Inflammatory macrophage treated with lipopolysaccharide for 1 hour (primary cell): Measurements from ENCODE around the gene DGLUCY.
A peak's percentile ranks its signal among the peaks of the same experiment; 100 is the strongest.
"Not testable (repeated sequence)": the region's sequence is repeated elsewhere in the genome, so short reads cannot be mapped to it uniquely, and the experiment has no call there.

Experiments used
- DNase-seq, 2 donors: peaks; one replicate each; pipeline ENCODE4 v3.0.0-alpha.2; 2020 to 2022

The DGLUCY gene

DNA sequence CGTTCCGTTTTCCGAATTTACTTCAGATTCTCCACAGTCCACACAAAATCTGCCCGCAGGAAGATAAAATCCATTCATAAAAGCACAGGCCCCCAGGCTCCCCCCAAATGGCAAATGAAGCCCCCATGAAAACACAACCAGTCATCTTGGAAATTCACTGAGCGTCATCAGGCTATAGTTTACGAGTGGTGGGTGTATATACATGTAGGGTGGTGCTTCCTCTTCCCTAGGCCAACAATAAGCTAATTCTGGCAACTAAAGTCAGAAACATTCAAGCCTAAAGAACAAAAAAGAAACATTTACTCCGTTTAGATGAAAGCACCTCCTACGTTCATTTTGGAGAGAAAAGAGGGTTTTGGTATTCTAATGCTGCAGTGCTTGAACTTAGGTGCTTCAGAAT lies 124.8 kb downstream of the DGLUCY start:
- DNase-seq: peak; percentile 54 to 67

DNA sequence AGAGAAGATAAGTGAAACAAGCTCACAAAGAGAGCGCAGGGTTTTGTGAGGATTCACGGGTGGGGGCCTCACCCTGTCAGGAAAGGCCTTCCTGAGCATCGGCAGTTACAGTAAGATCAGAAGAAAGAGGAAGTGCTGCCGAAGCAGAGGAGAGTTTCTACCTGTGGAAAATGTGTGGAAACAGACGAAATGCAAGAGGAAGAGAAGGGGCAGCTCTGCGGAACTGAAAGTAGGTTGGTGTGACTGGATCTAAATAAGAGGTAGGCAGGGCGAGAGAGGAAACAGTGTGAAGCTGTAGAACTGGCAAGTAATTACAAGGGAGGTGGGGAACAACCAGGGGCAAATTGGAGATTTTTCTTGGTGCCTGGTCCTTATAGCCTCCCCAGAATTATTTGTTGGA lies 128.0 kb downstream of the DGLUCY start:
- peak; percentile 45 to 59 for DNase-seq

DNA sequence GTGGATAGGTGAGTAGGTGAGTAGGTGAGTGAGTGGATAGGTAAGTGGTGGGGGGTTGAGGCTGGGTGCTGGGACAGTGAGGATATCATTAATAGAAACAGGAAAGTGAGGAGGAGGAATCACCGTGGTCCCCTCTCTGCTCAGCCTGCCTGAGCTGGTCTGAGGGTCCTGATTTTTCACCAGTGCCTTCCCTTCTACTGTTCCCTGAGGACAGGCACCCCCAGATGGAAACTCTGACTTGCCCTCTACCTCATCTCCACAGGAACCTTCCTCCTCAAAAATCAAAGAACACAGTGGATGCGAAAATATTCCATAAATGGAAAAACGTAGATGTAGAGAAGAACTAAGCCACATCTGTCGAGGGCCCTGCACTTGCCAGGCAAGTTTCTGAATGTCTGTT lies 128.8 kb downstream of the DGLUCY start:
- DNase-seq: no peak

DNA sequence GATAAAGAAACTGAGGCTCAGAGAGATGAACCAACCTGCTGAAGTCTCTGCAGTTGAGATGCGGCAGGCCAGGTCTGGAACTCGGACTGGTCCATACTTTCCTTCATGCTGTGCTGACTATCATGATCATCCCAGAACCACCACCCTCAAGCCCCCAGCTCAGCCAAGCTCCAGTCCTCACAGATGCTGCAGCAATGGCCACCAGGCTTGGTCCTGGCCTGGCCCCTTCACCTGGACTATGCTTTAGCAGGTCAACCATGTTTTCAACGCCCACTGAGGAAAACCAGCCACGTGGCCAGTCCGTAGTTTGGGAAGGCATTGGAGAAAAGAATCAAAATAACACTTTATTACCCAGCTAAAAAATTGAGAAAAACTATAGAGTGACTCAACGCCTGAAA lies 129.2 kb downstream of the DGLUCY start:
- DNase-seq: no peak

DNA sequence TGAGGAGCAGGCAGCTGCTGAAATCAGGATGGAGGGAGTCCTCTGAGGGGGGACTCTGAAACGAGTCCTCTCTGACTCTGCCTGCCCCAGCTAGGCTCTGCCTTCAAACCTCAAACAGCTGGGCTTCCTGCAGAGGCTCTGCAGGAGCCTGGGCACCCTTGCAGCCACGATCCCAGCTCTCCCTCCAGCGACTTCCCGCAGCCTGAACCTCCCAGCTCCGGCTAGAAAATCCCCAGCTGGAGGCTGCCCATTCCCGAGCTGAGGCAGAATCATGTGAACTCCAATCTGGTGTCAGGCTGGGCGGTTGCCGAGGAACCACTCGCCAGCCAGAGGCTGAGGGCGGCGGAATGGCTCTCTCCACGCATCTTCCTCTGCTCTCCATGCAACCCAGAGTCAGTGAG lies 130.6 kb downstream of the DGLUCY start, which contains the start of gene GPR68:
GPR68 (minus strand) TSS at position 204 of the 401 bp plus-strand sequence. CDS start 9,654 bp downstream, outside the sequence.
- DNase-seq: peak; percentile 55 to 83

DNA sequence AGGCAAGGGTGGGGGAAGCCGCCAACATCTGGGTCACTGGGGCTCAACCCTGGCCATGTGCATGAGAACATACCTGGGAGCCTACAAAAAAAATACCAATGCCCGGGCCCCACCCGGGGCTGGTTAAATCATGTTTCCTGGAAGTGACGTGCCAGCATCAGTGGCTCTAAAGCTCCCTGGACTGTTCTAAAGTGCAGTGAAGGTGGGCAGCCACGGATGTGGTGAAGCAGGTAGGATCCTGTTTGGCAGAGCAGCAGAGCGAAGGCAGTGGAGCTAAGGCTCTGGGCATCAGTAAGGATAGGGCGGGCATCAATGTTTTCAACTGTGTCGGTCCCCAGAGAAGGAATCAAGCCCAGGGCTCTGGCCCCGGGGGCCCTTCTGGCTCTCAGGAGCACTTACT lies 131.2 kb downstream of the DGLUCY start:
- DNase-seq: no peak

DNA sequence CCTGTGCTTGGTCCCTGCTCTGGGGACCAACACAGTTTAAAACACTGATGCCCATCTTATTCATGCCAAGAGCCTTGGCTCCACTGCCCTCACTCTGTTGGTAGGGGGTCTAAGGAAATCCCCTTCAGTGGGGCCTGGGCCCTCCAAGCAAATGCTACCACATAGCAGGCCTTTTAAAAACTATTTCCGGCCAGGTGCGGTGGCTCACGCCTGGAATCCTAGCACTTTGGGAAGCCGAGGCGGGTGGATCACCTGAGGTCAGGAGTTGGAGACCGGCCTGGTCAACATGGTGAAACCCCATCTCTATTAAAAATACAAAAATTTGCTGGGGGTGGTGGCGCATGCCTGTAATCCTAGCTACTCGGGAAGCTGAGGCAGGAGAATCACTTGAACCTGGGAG lies 131.7 kb downstream of the DGLUCY start:
- DNase-seq: not testable (repeated sequence)

DNA sequence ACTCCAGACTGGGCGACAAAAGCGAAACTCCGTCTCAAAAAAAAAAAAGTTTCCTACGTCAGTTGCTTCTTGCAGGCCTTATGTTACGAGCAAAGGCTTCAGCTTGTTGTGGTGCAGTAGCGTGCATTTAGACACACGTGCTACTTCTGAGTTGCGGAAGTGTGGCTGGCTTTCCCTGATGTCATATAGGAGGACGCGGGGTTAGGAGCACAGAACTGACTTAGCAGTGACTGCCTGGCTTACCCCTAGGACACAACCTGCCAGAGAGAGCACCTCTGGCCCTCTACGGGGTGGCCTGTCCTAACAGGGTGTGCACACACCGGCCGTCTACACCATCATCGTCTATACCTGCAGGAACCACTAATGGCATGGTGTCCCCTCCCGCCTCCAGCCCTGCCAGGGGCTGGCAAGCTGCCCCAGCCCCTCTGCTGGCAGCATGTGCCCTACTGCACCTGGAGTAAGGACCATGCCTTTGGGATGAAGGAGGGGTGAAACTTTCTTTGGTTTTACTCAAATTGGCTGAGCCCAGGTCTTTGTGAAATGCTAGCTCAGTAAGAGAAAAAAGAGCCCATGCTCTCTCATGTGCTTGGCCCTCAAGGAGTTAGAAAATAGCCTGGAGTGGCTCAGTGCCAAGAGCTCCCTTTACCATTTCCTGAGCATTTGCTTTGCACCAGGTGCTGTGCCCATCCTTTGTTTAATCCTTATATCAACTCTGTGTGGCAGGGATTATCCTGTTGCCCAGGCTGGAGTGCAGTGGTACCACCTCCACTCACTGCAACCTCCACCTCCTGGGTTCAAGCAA lies 132.4 kb downstream of the DGLUCY start:
- no peak for DNase-seq

DNA sequence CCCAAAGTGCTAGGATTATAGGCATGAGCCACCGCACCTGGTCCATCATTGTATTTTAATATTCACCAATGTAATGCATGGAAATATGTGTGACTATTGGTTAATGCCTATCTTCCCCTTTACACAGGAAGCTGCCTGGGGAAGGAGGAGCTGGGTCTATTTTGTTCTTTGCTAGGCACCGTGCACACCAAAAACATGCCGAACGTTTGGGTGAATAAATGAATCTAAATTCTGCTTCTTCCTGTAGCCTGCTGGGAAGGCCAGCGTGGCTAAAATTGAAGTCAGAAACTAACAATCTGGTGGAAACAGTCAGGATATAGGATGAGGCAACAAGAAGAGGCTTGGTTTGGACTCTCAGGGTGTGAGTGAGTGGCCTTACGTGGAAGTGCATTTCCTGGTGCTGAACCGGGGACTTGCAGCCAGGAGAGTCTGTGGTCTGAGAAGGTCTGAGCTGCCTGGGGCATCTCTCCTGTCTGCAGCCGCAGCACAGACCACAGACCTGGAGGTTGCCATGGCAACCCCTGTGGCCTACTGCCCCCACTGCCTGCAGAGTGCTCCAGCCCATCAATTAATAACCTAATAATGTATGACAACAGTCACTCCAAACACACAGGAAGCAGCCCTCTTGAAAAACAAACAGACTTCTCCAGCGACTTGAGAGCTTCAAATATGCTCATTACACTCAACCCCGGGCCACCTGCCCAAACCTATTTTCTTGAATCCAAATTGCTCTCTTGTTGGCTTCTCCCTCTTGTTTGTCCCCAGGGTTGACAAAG lies 136.2 kb downstream of the DGLUCY start:
- peak; percentile 37 to 40 for DNase-seq

DNA sequence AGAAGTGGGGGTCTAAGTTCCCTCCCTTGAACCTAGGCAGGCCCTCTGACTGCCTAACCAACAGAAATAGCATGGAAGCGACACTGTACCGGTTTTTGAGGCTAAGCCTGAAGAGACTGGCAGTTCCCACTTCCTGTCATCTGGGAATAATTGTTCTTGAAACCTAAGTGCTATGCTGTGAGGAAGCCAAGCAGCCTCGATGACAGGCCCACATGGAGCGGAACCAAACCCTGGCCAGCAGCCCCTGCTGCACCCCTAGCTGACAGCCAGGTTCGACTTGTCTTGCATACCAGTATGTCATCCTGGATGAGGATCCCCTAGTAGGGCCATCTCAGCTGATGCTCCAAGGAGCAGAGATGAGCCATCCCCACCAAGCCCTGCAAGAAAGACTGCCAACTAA lies 137.0 kb downstream of the DGLUCY start:
- no peak for DNase-seq

DNA sequence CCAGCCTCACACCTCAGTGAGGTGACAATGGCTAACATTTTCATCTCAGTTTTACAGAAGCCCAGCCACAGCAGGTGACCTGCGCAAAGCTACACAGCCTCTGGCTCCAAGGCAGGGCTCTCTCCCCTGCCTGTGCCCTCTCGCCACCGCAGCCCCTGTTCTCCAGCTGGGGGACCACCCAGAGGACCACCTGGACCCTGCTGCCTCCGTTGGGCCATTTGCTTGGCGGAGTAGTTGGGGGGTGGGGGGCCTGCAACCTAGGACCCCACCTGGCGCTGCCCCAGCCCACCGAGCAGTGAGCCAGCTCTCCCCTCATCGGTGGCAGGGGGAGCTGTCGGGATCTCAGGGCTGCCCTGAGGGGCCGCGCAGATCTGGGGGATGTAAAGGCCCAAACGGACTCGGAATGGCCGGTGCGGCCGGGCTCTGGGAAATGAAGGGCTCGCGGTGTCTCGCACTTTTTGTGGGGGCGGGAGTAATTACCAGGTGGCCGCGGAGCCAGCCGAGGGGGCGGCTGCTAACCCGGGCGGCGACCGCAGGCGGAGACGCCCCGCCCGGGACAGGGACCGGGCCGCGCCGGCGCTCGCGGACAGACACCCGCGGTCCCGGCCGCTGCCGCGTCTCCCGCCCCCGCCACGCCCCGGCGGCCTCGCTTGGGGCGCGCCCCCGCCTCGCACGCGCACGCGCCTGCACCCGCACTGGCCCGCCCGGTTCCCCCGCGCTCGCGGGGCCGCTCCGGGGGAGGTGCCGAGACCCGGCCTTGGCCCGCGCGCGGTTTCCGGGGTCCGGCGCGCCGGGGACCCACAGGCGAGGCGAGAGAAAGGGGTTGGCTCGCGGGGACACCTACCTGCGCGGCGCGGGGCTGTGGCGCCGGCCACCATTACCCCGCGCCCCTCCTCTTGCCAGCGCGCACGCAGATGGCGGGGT lies 139.3 kb downstream of the DGLUCY start:
- peak in 1 of 2 donors; percentile 11 for DNase-seq

DNA sequence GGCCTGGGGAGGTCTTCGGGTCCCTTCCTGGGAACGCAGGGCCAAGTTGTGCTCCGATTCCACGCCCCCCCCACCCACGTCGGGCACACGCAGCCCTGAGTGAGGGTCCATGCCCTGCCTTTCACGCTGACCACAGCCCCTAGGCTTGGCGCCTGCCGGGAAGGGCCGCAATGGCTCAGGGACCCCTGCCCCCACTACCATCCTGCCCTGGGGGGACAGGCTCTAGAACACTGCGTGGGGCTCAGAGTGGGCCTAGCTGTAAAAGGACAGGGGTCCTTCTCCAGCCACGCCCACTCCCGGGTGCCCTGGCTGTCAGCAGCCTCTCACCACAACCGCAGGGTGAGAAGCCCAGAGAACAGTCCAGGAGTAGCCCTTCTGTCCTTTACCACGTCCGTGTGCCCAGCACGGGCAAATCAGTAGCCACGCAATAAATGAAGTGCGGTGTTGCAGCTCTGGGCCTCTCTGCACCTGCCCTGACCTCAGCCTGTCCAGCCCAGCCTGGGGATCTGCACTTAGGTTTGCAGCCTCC lies 140.0 kb downstream of the DGLUCY start:
- DNase-seq: no peak

DNA sequence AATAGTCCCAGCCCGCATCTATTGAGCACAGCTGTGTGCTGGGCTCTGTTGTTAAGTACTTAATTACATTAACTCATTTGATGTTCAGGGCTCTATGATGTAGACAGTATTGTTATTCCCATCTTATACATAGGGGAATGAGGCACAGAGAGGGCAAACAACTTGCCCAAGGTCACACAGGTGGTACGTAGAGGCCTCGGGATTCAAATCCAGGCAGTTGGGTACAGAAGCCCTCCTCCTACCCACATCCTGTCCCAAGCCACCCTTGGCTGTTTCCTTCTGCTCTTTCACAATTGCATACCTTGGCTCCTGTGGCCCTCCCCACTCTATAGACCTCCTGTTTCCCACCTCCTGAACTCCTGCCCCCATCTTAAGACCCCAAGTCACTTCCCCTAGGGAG lies 140.6 kb downstream of the DGLUCY start:
- DNase-seq: no peak

DNA sequence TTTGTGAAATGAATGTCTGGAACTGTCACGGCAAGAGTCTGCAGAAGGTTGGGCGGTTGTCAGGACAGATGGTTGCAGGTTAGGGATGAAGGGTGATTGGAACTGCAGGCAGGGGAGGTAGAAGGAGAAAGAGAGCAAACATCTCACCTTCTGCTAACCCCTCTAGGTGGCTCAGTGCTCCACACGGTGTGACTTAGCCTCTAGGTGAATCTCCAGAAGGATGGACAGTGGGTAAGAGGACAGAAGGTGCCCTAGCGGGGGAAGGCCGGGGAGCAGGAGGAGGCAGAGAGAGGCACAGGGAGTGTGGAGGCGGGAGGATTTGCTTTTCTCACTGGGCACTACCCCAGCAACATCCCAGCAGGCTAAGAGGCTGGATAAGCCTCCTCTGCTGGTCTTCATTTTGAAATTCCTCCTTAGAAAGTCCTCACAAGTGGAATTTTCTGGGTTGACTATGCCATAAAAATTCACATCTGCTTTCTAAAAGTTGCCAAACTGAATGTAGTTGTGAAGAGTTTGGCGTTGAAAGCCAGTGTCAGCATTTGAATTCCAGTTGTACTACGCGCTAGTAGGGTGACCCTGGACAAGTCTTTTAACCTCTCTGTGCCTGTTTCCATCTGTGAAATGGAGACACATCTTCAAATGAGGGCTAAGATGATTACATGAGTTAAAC lies 141.3 kb downstream of the DGLUCY start:
- no peak for DNase-seq

DNA sequence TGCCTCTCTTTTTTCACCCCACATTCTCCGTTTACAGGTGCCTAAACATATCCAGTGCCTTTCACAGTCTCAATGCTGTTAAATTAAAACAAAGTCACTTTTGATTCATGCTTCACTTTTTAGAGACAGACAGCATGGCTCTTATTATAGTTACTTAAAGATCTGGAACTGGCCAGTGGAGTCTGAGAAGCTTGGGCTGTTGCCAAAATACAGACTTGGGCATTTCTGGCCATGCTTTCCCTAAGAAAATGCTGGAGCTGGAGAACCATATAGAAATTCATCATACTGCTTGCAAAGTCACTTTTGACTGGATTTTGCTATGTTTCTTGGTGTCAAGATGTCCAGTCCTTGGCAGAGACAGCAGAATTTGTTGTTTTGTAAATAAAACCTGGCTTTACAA lies 142.8 kb downstream of the DGLUCY start:
- DNase-seq: no peak

DNA sequence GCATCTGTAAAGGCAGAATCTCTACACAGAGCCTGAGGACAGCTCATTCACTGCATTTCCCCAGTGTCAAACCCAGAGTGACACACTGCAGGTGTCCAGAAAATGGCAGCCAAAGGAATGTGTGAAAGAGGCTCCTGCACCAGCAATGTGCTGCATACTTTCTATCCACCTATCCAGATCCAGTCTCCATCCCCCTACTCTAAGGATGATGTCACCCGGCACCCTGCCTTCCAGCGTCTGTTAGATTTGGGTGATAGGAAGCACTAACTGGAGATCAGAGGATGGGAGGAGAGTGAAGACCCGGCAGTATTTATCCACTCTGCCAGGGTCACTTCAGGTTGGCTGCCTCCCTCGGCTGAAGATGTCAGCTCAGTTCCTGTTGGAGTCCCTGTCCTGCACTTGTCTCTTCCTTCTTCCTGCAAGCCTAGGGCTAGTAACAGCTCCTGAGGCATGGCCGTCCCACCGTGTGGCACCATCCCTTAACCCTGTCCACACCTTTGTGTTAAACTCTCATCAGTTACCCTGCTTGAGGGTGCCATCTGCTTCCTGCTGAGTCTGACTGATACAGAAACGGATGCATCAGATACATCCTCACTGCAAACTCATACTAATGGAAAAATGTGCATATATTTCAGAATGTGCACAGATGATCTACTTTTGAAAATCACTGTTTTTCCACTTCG lies 143.6 kb downstream of the DGLUCY start:
- DNase-seq: no peak

DNA sequence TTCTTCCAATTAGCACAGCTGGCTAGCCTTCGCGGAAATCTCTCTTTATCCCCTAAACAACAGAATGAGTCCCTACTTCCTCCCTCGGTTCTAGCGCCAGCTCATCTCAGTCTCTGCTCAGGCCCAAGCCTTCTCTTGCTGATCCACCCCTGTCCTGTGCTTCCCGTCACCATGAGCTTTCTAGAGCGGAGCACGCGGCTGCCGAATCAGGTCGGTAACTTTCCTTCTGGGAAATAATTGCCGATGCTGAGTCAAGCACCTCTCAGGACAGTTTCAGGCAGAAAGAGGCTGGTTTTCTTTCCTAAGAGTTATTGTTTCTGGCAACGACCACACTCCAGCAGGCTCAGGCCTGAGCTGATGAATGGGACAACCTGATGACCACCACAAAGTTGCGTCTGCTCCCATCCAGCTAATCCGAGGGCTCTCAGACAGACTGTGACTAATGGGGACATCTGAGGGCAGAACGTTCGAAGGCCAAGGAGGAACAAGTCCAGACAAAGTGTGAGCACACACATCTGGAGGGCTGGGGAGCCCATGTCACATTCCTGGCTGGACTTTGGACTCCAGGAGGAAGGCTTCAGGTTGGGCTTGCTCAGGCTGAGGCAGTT lies 144.2 kb downstream of the DGLUCY start:
- no peak for DNase-seq

DNA sequence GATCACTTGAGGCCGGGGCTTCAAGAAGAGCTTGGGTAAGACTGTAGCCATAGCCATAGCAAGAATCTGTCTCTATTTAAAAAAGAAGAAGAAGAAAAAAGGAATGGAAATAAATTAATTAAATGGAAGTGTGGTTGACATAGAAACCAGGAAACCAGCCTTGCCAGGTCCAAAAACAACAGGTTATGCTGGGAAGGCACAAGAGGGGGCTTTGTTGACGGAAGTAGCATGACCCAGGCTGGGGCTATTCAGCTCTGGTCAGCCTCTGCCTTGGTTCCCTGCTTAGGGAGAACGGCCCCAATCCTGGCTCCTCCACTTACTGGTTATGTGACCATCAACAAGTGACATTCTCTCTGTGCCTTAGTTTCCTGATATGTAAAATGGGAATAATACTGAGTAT lies 145.0 kb downstream of the DGLUCY start:
- no peak for DNase-seq

DNA sequence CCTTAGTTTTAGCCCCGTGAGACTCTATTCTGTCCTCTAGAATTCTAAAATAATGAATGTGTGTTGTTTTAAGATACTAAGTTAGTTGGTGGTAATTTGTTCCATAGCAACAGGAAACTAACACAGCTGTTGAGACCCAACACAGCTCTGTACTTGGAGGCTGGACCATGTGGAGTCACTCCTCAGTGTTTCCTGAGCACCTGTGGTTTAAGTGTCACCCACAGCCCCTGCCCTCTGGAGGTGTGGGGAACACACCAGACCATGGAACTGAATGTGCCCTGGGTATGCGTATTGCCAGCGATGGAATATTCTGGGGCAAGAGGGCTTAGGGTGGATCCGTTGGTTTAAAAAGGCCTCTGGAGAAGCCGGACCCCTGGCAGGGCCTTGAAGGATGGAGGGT lies 147.2 kb downstream of the DGLUCY start:
- DNase-seq: no peak

DNA sequence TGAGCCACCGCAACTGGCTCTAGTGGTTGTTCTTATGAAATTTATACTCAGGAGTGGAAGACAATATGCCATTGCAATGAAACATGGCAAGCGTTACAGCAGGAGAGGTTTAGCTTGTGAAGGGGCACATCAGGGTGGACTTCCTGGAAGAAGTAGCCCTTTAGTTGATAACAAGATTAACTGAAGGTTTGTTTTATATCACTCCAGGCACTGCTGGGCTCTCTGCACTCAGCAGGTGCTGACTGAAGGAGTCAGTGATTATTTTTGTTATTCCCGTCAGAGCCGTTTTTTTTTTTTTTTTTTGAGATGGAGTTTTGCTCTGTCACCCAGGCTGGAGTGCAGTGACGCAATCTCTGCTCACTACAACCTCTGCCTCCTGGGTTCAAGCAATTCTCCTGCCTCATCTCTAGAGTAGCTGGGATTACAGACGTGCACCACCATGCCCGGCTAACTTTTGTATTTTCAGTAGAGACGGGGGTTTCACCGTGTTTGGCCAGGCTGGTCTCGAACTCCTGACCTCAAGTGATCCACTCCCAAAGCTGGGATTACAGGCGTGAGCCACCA lies 148.2 kb downstream of the DGLUCY start:
- DNase-seq: no peak

DNA sequence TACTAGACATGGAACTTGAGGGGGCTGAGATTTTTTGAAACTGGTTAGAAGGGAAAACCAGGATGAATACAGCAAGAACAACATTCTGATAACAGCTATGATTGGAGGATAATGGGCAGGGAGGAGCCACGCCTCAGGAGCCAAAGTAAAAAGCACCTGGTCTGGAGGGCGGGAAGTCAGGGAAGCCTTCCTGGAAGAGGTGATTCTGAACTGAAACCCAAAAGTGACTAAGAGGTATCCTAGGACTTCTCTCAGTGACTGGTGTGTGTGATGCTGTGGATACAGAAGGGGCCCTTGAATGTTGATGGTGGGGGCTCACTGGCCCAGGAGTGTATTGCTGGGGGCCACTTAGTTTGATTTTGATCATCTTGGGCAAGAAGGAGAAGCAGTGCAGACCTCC lies 149.5 kb downstream of the DGLUCY start:
- no peak for DNase-seq
